Measurements from ENCODE around the gene ENO4. TPM values are rescaled to one million over a fixed set of nuclear protein-coding genes. Genes with fewer than 3 reads are reported as not detected.

Gene ENO4
- polyA plus RNA-seq, 1 of the 3 experiments (the other 2 are of a cell fraction): 0.36 TPM

- TF ChIP-seq NFIC (IDR thresholded peaks at IDR 0.05; ENCODE audit: borderline replicate concordance) (no peak), CHD2 (IDR thresholded peaks at IDR 0.05; ENCODE audit: low read length, partially characterized antibody) (no peak)
Measured at GRCh38 chr10:116918583-116918982, 69.3 kb downstream of the ENO4 start (continued).

- DNase-seq: no peak
- H3K9me3 ChIP-seq: no peaks in the 10 kb centered on the region
- WGBS (ENCODE audit: low lambda C conversion rate): 99% methylated on average over 2 of the region's 2 CpGs
- no peaks in the 10 kb centered on the region for H3K9me2 ChIP-seq
- no peaks in the 10 kb centered on the region for H3K27me3 ChIP-seq (ENCODE audit: insufficient read depth)
- H3K79me2 ChIP-seq (ENCODE audit: insufficient read depth): no peaks in the 10 kb centered on the region
- H3K9ac ChIP-seq: no peak overlapping the region
- no peaks in the 10 kb centered on the region for H3F3A ChIP-seq (replicated peaks; ENCODE audit: insufficient read depth)
- no peaks in the 10 kb centered on the region for H4K20me1 ChIP-seq (ENCODE audit: insufficient read depth)
- peaks cover 11 to 27% of the 10 kb centered on the region in 2 experiments for H3K36me3 ChIP-seq (replicated peaks in 1 of 2; ENCODE audit: control insufficient read depth in 1 of 2, insufficient read depth in 2 of 2, low read length in 1 of 2)
- ChIA-PET CTCF (no interaction called here), POLR2A (no interaction called here)
- H3K4me1 ChIP-seq (ENCODE audit: control insufficient read depth in 1 of 2, insufficient read depth in 2 of 2, low read depth in 1 of 2, low read length in 1 of 2): no peaks in the 10 kb centered on the region
- no peak overlapping the region for H2AFZ ChIP-seq (ENCODE audit: low read depth)
- no peak overlapping the region for H3K4me2 ChIP-seq
- H3K4me3 ChIP-seq (ENCODE audit: low read depth in 2 of 2, low read length in 1 of 2): no peak overlapping the region
- H3K27ac ChIP-seq (ENCODE audit: low read depth in 2 of 2, low read length in 1 of 2): no peak overlapping the region
- TF ChIP-seq ZBTB33 (IDR thresholded peaks at IDR 0.05; ENCODE audit: borderline replicate concordance, low read depth) (no peak), TCF12 (IDR thresholded peaks at IDR 0.05) (no peak), FOXM1 (IDR thresholded peaks at IDR 0.05; ENCODE audit: low read depth) (no peak), SIN3A (IDR thresholded peaks at IDR 0.05; ENCODE audit: borderline replicate concordance, low read depth, low read length) (no peak), MAX (IDR thresholded peaks at IDR 0.05; ENCODE audit: low read depth) (no peak), FOSL2 (IDR thresholded peaks at IDR 0.05; ENCODE audit: borderline replicate concordance, low read depth) (no peak), YY1 (IDR thresholded peaks at IDR 0.05; ENCODE audit: low read depth) (no peak), RCOR1 (IDR thresholded peaks at IDR 0.05; ENCODE audit: low read length) (no peak), TEAD4 (IDR thresholded peaks at IDR 0.05; ENCODE audit: borderline replicate concordance, insufficient read depth) (no peak), USF1 (IDR thresholded peaks at IDR 0.05; ENCODE audit: borderline replicate concordance, low read depth) (no peak), PBX3 (IDR thresholded peaks at IDR 0.05) (no peak), RXRA (IDR thresholded peaks at IDR 0.05; ENCODE audit: borderline replicate concordance, low read depth) (no peak), SMC3 (IDR thresholded peaks at IDR 0.05; ENCODE audit: low read depth, low read length) (no peak), RAD21 (IDR thresholded peaks at IDR 0.05; ENCODE audit: low read length) (no peak), NRF1 (IDR thresholded peaks at IDR 0.05; ENCODE audit: low read depth, low read length) (no peak), GABPA (IDR thresholded peaks at IDR 0.05; ENCODE audit: low read depth) (no peak)
Measured at GRCh38 chr10:116919164-116919563, 69.9 kb downstream of the ENO4 start.
